Psoas muscle (tissue), 8 donors: ENCODE data around the gene TUT7. TPM values are rescaled to one million over a fixed set of nuclear protein-coding genes. Genes with fewer than 3 reads are reported as not detected.
"Not testable (repeated sequence)": the region's sequence is repeated elsewhere in the genome, so short reads cannot be mapped to it uniquely, and the experiment has no call there.

ENCODE experiments used
- ATAC-seq, 4 donors: fragments of 200-7000 bp; cut with Tn5 transposase; one replicate each; pipeline ENCODE4 v1.9.1; 2020; ENCODE audit warnings: moderate library complexity in 3 of 4, mild to moderate bottlenecking in 2 of 4
- DNase-seq, 2 donors: peaks; one replicate each; pipeline ENCODE4 v3.0.0-alpha.2; 2020
- H3K27ac ChIP-seq: fragments of 200-600 bp; one replicate; pipeline ENCODE4 v1.8.0; 2022
- H3K27me3 ChIP-seq, 3 donors: fragments of 200-600 bp in 1 of 3; one replicate each; pipeline versions ENCODE4 v1.6.1 to v1.8.0; 2013 to 2022; ENCODE audit warnings: low read length in 2 of 3, mild to moderate bottlenecking in 2 of 3, moderate library complexity in 1 of 3; ENCODE audit not compliant: insufficient read depth in 3 of 3
- H3K36me3 ChIP-seq, 2 donors: fragments of 200-600 bp in 1 of 2; one replicate each; pipeline versions ENCODE4 v1.6.1 to v1.8.0; 2013 to 2022; ENCODE audit warnings: low read depth in 1 of 2, mild to moderate bottlenecking in 1 of 2, moderate library complexity in 1 of 2; ENCODE audit not compliant: insufficient read depth in 1 of 2
- H3K4me1 ChIP-seq: fragments of 200-600 bp; one replicate; pipeline ENCODE4 v1.8.0; 2022
- H3K4me3 ChIP-seq: fragments of 200-600 bp; one replicate; pipeline ENCODE4 v1.8.0; 2022; ENCODE audit warnings: mild to moderate bottlenecking
- H3K9me3 ChIP-seq: fragments of 200-600 bp; one replicate; pipeline ENCODE4 v1.8.0; 2022
- WGBS, 3 donors: extraction: QIAGEN DNeasy Blood & Tissue Kit; methylation state at CpG; one replicate each; pipeline versions ENCODE4 v1.1.6 to v1.1.7; 2013; 5-methylcytosine and 5-hydroxymethylcytosine counted together
- intact Hi-C, 2 donors: fragments of 100-400 bp; cut with DNase I; formaldehyde crosslinking; loops; one replicate each; pipeline versions ENCODE4 v1.11.0 to v1.14.2; 2022
- polyA plus RNA-seq, 3 donors: library from polyadenylated mRNA; stranded (reverse); fragments of 200-250 nt; gene quantifications; one replicate each; pipeline ENCODE4 v1.2.3, GENCODE V29; 2013
- total RNA-seq, 4 donors: library from RNA; stranded (reverse); fragmentation: NEBNext Ultra II Directional in 2 of 4; extraction: Animal tissue kit (Norgen Biotek cat#: 25700) in 2 of 4; gene quantifications; one replicate each; pipeline versions ENCODE4 v1.2.1 to v1.2.4, GENCODE V29; 2021 to 2023
- TF ChIP-seq, protein P1 (sequence below): fragments of 200-600 bp; IDR thresholded peaks from one replicate; pipeline ENCODE4 v1.8.0; 2022; ENCODE audit warnings: antibody characterized with exemption
- donor health status: healthy with polysubstance abuse.
- donor health status: DM: no; HTN: no; CAD: no; lungs with moderate emphysema.
- donor health status: Bipolar disorder and iron deficiency.
- donor health status: healthy.
- donor health status: DM: yes; HTN: yes; CAD: no.
- donor health status: DM: no; HTN: no; CAD: no.
- donor health status: DM: no; HTN: no; CAD: no.
- donor health status: DM: yes; HTN: yes; CAD: no.

TUT7 gene
- total and polyA plus RNA-seq, 7 donors = 9.4 to 21.3 (median 15.5) TPM

DNA sequence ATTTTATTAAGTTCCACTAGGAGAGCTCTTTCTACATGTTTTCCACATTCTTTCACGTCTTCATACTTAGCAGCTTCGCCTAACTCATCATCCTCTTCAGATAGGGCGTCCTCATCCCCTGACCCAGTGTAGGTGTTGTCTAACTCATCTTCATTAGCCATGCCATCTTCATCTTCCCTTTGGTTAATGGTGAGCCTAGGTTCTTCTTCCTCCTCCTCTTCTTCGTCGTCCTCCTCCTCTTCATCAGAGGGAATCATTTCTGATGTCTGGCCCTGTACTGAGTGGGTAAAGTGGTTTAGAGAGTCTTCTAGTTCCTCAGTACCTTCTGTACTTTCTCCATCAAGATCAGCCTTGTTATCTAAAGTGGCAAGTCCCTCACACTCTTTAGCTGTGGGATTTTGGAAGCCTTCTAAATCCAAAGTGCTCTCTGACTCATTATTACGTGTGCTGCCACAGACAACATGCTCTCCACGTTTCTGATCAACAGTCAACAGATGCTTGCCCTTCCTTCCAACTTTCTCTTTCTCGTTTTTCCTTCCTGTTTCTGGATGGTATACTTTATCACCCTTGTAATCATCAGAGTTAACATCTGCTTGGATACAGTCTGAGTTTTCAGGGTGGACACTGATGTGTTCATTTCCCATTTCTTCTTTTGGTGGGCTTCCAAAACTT is 31.1 kb downstream of the TUT7 start:
- Histone ChIP-seq H3K9me3 (no peaks in the 10 kb centered on the region), H3K27ac (no peak overlapping the region), H3K4me1 (no peaks in the 10 kb centered on the region), H3K27me3 (no peaks in the 10 kb centered on the region), H3K36me3 (peaks cover 14 to 100% of the 10 kb centered on the region in 2 donors), H3K4me3 (no peak overlapping the region)
- DNase-seq = no peak
- ATAC-seq = no peak
- intact Hi-C loops = no loop called here
- TF ChIP-seq, protein P1, sequence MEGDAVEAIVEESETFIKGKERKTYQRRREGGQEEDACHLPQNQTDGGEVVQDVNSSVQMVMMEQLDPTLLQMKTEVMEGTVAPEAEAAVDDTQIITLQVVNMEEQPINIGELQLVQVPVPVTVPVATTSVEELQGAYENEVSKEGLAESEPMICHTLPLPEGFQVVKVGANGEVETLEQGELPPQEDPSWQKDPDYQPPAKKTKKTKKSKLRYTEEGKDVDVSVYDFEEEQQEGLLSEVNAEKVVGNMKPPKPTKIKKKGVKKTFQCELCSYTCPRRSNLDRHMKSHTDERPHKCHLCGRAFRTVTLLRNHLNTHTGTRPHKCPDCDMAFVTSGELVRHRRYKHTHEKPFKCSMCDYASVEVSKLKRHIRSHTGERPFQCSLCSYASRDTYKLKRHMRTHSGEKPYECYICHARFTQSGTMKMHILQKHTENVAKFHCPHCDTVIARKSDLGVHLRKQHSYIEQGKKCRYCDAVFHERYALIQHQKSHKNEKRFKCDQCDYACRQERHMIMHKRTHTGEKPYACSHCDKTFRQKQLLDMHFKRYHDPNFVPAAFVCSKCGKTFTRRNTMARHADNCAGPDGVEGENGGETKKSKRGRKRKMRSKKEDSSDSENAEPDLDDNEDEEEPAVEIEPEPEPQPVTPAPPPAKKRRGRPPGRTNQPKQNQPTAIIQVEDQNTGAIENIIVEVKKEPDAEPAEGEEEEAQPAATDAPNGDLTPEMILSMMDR = no peak
- WGBS, 3 donors = 69 to 79% (median 76%) methylated on average over 8 of the region's 8 CpGs

DNA sequence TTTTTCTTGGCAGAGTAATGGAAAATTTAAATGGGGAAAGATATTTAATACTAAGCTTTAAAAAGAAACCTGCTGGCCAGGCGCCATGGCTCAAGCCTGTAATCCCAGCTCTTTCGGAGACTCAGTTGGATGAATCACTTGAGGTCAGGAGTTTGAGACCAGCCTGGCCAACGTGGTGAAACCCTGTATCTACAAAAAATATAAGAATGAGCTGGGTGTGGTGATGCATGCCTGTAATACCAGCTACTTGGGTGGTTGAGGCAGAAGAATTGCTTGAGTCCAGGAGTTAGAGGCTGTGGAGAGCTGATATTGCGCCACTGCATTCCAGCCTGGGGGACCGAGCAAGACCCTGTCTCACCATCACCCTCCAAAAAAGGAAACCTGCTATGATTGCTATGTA is 32.8 kb downstream of the TUT7 start:
- no peak overlapping the region for H3K4me3 ChIP-seq
- H3K4me1 ChIP-seq = no peaks in the 10 kb centered on the region

DNA sequence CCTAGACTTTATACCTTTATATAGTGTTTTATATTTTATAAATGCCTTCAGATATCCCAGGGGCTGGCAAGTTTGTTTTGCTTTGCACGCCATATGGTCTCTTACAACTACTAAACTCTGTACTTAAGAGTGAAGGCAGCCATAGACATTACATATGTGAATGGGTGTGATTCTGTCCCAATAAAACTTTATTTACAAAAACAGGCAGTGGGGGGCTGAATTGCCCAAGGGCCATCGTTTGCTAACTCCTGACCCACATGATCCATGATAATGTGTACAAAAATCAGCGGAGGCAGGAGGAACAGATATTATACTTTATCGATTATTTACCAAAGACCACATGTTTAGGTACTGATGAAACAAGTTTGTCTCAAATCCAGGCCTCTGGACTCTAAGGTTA is 36.0 kb downstream of the TUT7 start:
- Histone ChIP-seq H3K36me3 (peaks cover 8 to 98% of the 10 kb centered on the region in 2 donors), H3K9me3 (no peaks in the 10 kb centered on the region), H3K27ac (no peak overlapping the region), H3K27me3 (no peaks in the 10 kb centered on the region), H3K4me3 (no peak overlapping the region), H3K4me1 (no peaks in the 10 kb centered on the region)
- intact Hi-C loops = no loop called here
- TF ChIP-seq, protein P1 = no peak
- WGBS, 3 donors = 93 to 95% (median 94%) methylated on average over 4 of the region's 4 CpGs
- ATAC-seq = no peak
- DNase-seq = no peak

More for the DNA sequence above, 32.8 kb downstream of the TUT7 start:
- no peaks in the 10 kb centered on the region for H3K27me3 ChIP-seq
- DNase-seq (no peak), ATAC-seq (peak in 2 of 4 donors; percentile 27 to 66)
- TF ChIP-seq, protein P1 = no peak
- H3K27ac ChIP-seq = no peak overlapping the region
- WGBS, 3 donors = 65 to 76% (median 66%) methylated on average over 5 of the region's 5 CpGs
- H3K9me3 ChIP-seq = no peaks in the 10 kb centered on the region
- intact Hi-C loops = no loop called here
- peaks cover 17 to 100% of the 10 kb centered on the region in 2 donors for H3K36me3 ChIP-seq

DNA sequence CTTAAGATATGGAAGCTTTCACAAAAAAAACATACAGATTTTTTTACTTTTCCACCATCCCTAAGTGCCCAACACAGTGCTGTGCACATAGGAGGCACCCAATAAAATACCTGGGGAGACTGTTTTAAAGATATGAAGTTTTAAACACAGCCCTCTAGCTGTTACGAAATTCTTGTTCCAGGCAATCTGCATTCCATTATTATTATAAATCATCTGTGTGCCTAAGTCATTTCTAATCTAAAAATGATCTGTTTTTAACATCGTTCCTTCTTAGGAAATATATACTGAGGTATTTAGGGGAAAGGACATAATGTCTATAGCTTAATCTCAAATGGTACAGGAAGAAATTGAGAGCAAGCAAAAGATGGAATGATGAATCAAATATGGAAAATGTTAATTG is 39.1 kb downstream of the TUT7 start:
- DNase-seq (no peak), ATAC-seq (no peak)
- Histone ChIP-seq H3K9me3 (no peaks in the 10 kb centered on the region), H3K27me3 (no peaks in the 10 kb centered on the region), H3K4me3 (no peak overlapping the region), H3K4me1 (no peaks in the 10 kb centered on the region), H3K36me3 (peaks cover 7 to 81% of the 10 kb centered on the region in 2 donors), H3K27ac (no peak overlapping the region)
- 47 to 64% (median 51%) methylated on average over 2 of the region's 2 CpGs for WGBS, 3 donors
- TF ChIP-seq, protein P1 = no peak
- intact Hi-C loops = no loop called here

DNA sequence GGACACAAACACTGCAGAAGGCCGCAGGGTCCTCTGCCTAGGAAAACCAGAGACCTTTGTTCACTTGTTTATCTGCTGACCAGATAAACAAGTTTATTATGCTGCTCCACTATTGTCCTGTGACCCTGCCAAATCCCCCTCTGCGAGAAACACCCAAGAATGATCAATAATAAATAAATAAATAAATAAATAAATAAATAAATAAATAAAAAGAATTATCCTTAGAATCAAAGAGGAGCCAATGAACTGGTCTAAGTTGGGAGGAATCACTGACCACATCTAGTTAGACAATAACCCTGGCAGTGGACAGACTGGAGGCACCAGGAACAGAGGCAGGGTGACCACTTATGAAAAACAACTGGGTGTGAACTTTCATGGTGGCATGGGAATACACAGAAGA is 41.3 kb downstream of the TUT7 start:
- DNase-seq, H3K4me3 ChIP-seq, ATAC-seq, H3K27ac ChIP-seq, H3K27me3 ChIP-seq, H3K9me3 ChIP-seq: not testable (repeated sequence)
- intact Hi-C loops = loop anchor here in 1 of 2 donors (5.0 kb wide), 1 partner anchor 34 kb away; no protein-coding TSS in a partner anchor
- H3K36me3 ChIP-seq = peaks cover 4 to 80% of the 10 kb centered on the region in 2 donors
- peaks cover 15% of the 10 kb centered on the region for H3K4me1 ChIP-seq
- 90 to 100% (median 100%) methylated on average over 2 of the region's 2 CpGs for WGBS, 3 donors
